Peyer's patch (tissue), 4 donors: ENCODE measurements around the gene RAB20. TPM values are rescaled to one million over a fixed set of nuclear protein-coding genes. Genes with fewer than 3 reads are reported as not detected.
"Not testable (repeated sequence)": the region's sequence is repeated elsewhere in the genome, so short reads cannot be mapped to it uniquely, and the experiment has no call there.

Experiments
- DNase-seq, 3 donors: peaks; one replicate each; pipeline ENCODE4 v3.0.0-alpha.2; 2017 to 2019
- H3K27ac ChIP-seq, 4 donors: fragments of 200-600 bp; sonication (generic); one replicate each; pipeline ENCODE4 v1.5.1; 2016 to 2019
- H3K27me3 ChIP-seq, 2 donors: fragments of 200-600 bp; sonication (generic); one replicate each; pipeline ENCODE4 v1.5.1; 2019
- H3K36me3 ChIP-seq, 3 donors: fragments of 200-600 bp; sonication (generic); one replicate each; pipeline ENCODE4 v1.5.1; 2016 to 2019
- H3K4me1 ChIP-seq, 4 donors: fragments of 200-600 bp; sonication (generic); one replicate each; pipeline ENCODE4 v1.5.1; 2016 to 2019
- H3K4me3 ChIP-seq, 4 donors: fragments of 200-600 bp; sonication (generic); 1 replicate in 3 of 4; 2 replicates in 1 of 4; pipeline ENCODE4 v1.5.1; 2016 to 2019; ENCODE audit warnings: mild to moderate bottlenecking in 1 of 4
- H3K9me3 ChIP-seq, 4 donors: fragments of 200-600 bp; sonication (generic); one replicate each; pipeline ENCODE4 v1.5.1; 2016 to 2019; ENCODE audit warnings: mild to moderate bottlenecking in 1 of 4
- POLR2A ChIP-seq, 2 donors: fragments of 450-650 bp; IDR thresholded peaks; one replicate each; pipeline ENCODE4 v1.5.1; 2017; ENCODE audit warnings: antibody characterized with exemption in 2 of 2, mild to moderate bottlenecking in 2 of 2, moderate library complexity in 2 of 2
- total RNA-seq, 4 donors: library from RNA; depleted of rRNA; stranded (reverse); fragments of >200 nt; gene quantifications; one replicate each; pipeline ENCODE4 v1.1.0, GENCODE V29; 2016
- TF ChIP-seq, protein P1 (sequence below), 6 experiments: fragments of 450-650 bp in 4 of 6; fragments of 200-600 bp in 2 of 6; sonication (generic) in 1 of 6; IDR thresholded peaks; one replicate each; pipeline ENCODE4 v1.5.1; 2017 to 2019; ENCODE audit warnings: antibody characterized with exemption in 6 of 6, mild to moderate bottlenecking in 3 of 6, moderate library complexity in 1 of 6

Gene RAB20
- total RNA-seq, 4 donors from 2014 or later, result 15.7 to 69.1 (median 62.2) TPM

DNA sequence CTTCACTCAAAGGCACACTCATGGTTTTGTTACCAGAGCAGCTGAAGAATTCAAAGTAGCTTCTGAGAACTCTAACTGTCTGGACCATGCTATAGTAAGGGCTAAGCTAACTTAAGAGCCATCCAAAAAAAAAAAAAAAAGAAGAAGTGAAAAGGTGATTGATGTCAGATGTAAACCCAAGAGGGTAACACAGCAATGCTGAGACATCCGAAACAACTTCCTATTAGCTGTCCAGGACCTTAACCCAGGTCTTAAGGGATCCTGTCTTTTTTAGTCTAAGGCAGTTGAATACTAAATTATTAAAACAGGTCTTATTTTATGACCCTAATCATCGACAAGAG, 11.2 kb upstream of the RAB20 start:
- H3K4me1 ChIP-seq, result peaks cover 0 to 14% (median 6%) of the 10 kb centered on the region in 4 donors
- no peak for TF ChIP-seq POLR2A (IDR thresholded peaks at IDR 0.05)
- TF ChIP-seq, protein P1, sequence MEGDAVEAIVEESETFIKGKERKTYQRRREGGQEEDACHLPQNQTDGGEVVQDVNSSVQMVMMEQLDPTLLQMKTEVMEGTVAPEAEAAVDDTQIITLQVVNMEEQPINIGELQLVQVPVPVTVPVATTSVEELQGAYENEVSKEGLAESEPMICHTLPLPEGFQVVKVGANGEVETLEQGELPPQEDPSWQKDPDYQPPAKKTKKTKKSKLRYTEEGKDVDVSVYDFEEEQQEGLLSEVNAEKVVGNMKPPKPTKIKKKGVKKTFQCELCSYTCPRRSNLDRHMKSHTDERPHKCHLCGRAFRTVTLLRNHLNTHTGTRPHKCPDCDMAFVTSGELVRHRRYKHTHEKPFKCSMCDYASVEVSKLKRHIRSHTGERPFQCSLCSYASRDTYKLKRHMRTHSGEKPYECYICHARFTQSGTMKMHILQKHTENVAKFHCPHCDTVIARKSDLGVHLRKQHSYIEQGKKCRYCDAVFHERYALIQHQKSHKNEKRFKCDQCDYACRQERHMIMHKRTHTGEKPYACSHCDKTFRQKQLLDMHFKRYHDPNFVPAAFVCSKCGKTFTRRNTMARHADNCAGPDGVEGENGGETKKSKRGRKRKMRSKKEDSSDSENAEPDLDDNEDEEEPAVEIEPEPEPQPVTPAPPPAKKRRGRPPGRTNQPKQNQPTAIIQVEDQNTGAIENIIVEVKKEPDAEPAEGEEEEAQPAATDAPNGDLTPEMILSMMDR (IDR thresholded peaks at IDR 0.05), result no peak
- no peak for DNase-seq
- no peaks in the 10 kb centered on the region for H3K27me3 ChIP-seq
- H3K36me3 ChIP-seq, result no peaks in the 10 kb centered on the region
- no peak overlapping the region for H3K4me3 ChIP-seq
- H3K27ac ChIP-seq, result no peak overlapping the region
- H3K9me3 ChIP-seq, result no peaks in the 10 kb centered on the region

DNA sequence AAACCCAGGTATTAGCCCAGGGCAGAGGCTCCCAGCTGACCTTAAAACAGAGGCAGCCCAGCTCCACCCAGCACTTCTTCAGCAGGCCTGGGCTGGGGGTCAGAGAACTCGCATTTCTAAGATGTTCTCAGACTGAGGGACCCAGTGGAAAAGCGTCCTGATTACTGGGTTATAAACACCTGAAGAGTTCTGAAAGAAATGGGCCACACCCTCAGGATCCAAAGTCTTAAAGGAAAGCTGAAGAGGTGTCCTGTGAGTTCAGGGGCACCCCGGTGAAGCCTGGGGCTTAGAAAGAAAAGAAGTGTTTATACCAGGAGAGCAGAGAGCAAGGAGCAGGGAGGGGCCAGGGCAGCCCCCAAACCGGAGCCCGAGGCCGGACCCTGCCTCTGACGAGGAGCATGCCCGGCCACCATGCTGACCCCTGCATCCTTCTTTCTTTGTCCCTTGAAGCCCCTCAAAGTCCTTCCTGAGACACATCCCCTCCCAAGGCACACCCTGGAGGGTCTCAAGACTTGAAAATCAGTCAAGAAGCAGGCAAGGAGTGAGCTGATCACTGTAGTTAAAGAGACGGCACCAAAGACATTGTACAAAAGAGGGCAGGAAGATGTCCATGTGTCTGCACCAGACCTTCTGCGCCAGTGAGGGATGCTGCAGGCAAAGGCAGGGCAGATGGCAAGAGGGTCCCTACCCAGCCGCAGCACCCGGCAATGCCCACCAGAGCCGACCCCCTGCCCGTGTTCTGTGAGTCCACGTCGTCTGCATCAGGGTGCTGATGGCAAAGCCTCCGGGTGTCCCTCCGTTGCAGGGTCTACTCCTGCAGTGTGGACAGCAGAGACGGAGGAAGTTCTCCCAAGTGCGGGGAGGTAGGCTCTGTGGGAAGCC, 10.6 kb upstream of the RAB20 start:
- Histone ChIP-seq H3K27me3 (no peaks in the 10 kb centered on the region), H3K4me3 (no peak overlapping the region), H3K36me3 (no peaks in the 10 kb centered on the region), H3K9me3 (no peaks in the 10 kb centered on the region), H3K27ac (peak overlapping the region in 1 of 4 donors; percentile 60), H3K4me1 (peaks cover 0 to 14% (median 6%) of the 10 kb centered on the region in 4 donors)
- TF ChIP-seq POLR2A (IDR thresholded peaks at IDR 0.05), result no peak
- TF ChIP-seq, protein P1 (IDR thresholded peaks at IDR 0.05), result no peak
- peak in 1 of 3 donors; percentile 61 for DNase-seq

DNA sequence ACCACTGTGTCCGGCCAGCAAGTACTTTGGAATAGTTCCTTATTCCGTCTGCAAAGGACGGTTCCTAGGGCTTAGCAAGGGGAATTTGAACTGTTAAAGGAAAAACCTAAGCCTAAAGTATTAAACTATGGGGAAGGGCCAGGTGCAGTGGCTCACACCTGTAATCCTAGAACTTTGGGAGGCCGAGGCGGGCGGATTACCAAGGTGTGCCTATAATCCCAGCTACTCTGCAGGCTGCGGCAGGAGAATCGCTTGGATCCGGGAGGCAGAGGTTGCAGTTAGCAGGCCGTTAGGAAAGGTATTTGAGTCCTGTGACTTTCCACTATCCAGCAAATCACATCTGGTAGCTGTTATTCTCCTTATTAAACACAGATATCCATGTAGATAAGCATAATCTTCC, 9.4 kb upstream of the RAB20 start:
- peaks cover 0 to 14% (median 5%) of the 10 kb centered on the region in 4 donors for H3K4me1 ChIP-seq
- H3K27ac ChIP-seq, result no peak overlapping the region
- H3K27me3 ChIP-seq, result no peaks in the 10 kb centered on the region
- no peak overlapping the region for H3K4me3 ChIP-seq
- DNase-seq, result no peak
- no peaks in the 10 kb centered on the region for H3K9me3 ChIP-seq
- TF ChIP-seq, protein P1 (IDR thresholded peaks at IDR 0.05), result no peak
- no peak for TF ChIP-seq POLR2A (IDR thresholded peaks at IDR 0.05)
- H3K36me3 ChIP-seq, result no peaks in the 10 kb centered on the region

DNA sequence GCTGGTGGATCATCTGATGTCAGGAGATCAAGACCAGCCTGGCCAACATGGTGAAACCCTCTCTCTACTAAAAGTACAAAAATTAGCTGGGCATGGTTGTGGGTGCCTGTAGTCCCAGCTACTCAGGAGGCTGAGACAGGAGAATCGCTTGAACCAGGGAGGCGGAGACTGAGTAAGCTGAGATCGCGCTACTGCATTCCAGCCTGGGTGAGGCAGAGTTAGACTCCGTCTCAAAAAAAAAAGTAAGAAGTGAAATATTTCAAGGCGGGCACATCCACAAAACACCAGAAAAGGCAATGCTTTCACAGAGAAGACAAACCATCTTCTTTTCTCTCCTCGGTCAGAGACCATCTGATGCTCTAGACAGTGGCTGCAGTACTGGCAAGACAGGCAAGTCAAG, 8.4 kb upstream of the RAB20 start:
- not testable (repeated sequence) for DNase-seq, H3K9me3 ChIP-seq

DNA sequence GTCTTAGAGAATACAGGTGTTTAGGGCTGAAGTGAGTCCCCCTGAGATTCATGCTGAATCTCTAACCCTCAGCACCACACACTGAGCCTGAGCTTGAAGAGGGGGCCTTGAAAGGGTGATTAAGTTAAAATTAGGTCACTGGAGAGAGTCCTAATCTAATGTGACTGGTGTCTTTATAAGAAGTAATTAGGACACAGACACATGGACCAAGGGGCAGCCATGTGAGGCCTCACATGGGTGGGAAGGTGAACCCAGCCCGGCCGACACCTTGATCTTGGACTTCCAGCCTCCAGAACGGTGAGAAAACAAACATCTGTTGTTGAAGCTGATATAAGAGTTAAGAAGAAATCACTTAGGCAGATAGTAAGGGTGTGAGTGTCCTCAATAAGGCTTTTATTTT, 7.1 kb upstream of the RAB20 start:
- peaks cover 0 to 4% (median 2%) of the 10 kb centered on the region in 4 donors for H3K4me1 ChIP-seq
- DNase-seq, result no peak
- H3K27ac ChIP-seq, result no peak overlapping the region
- no peaks in the 10 kb centered on the region for H3K9me3 ChIP-seq
- H3K27me3 ChIP-seq, result no peaks in the 10 kb centered on the region
- no peaks in the 10 kb centered on the region for H3K36me3 ChIP-seq
- TF ChIP-seq, protein P1 (IDR thresholded peaks at IDR 0.05), result no peak
- TF ChIP-seq POLR2A (IDR thresholded peaks at IDR 0.05), result no peak
- H3K4me3 ChIP-seq, result no peak overlapping the region

More for the DNA sequence above, 8.4 kb upstream of the RAB20 start:
- not testable (repeated sequence) for H3K36me3 ChIP-seq, H3K27ac ChIP-seq, H3K4me1 ChIP-seq, H3K27me3 ChIP-seq, H3K4me3 ChIP-seq

DNA sequence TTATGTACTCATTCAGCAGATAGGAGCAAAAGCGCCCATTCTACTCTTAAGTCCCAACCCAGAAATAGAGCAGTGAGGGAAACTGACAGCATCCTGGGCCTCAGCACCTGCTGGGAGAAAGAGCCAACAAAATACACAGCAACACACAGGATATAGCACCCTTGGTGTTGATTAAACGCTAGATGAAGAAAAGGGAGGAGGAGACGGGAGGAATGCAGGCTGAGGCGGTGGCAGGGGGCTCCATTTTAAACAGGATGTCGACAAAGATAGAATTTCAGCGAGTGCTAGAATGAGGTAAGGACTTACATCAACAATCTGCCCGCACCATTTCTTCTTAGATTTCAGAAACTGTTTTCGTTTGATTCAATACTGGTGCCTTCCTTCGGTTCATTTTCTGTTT, 4.6 kb upstream of the RAB20 start:
- no peak overlapping the region for H3K27ac ChIP-seq
- H3K4me3 ChIP-seq, result no peak overlapping the region
- TF ChIP-seq, protein P1 (IDR thresholded peaks at IDR 0.05), result no peak
- no peak for TF ChIP-seq POLR2A (IDR thresholded peaks at IDR 0.05)
- no peak for DNase-seq
- H3K9me3 ChIP-seq, result no peaks in the 10 kb centered on the region
- no peaks in the 10 kb centered on the region for H3K36me3 ChIP-seq
- no peaks in the 10 kb centered on the region for H3K27me3 ChIP-seq
- peaks cover 0 to 9% (median 3%) of the 10 kb centered on the region in 4 donors for H3K4me1 ChIP-seq
